Motor neuron (in vitro differentiated cells): ENCODE results near the gene SPHK1. TPM values are rescaled to one million over a fixed set of nuclear protein-coding genes. Genes with fewer than 3 reads are reported as not detected.

Source experiments
- ATAC-seq, 8 experiments: fragments of 200-7000 bp; cut with Tn5 transposase; replicated peaks in 6 of 8; 2 replicates each; pipeline ENCODE4 v1.8.0; 2021; ENCODE audit warnings: mild to moderate bottlenecking in 8 of 8, moderate library complexity in 8 of 8
- H3K27ac ChIP-seq, 2 donors: fragments of 250-450 bp; sonication (Bioruptor Pico); 2 replicates each; pipeline ENCODE4 v1.9.0; 2021; ENCODE audit warnings: antibody characterized with exemption in 2 of 2, mild to moderate bottlenecking in 2 of 2, moderate library complexity in 1 of 2
- H3K4me1 ChIP-seq, 2 donors: fragments of 250-450 bp; sonication (Bioruptor Pico); replicated peaks in 1 of 2; 2 replicates each; pipeline ENCODE4 v1.6.1; 2021; ENCODE audit warnings: antibody characterized with exemption in 2 of 2, mild to moderate bottlenecking in 2 of 2, moderate library complexity in 1 of 2
- H3K4me3 ChIP-seq, 5 donors: fragments of 250-450 bp; sonication (Bioruptor Pico); 2 replicates each; pipeline ENCODE4 v1.9.0; 2021; ENCODE audit warnings: antibody characterized with exemption in 5 of 5, mild to moderate bottlenecking in 5 of 5, moderate library complexity in 4 of 5
- WGBS, 10 experiments: fragments of 450-650 bp; shearing (Covaris generic); methylation state at CpG; one replicate each; pipeline ENCODE4 v1.0.0; 2022; 5-methylcytosine and 5-hydroxymethylcytosine counted together
- in situ Hi-C, 9 experiments: fragments of 400-800 bp; cut with MboI; loops; one replicate each; pipeline ENCODE4 v1.15.0; 2021; ENCODE audit warnings: low sequenced_read_pairs in 9 of 9, low pct_unique_long_range_greater_than_20kb in 2 of 9; ENCODE audit not compliant: unreplicated experiment in 9 of 9
- total RNA-seq, 8 experiments: library from RNA; unstranded; fragments of 300-600 nt; gene quantifications; 2 replicates each; pipeline versions ENCODE4 v1.2.3 to v1.2.4, GENCODE V29; 2022

SPHK1 gene
- total RNA-seq, 8 experiments from 2014 or later = 0.50 to 61.8 (median 5.8) TPM

DNA sequence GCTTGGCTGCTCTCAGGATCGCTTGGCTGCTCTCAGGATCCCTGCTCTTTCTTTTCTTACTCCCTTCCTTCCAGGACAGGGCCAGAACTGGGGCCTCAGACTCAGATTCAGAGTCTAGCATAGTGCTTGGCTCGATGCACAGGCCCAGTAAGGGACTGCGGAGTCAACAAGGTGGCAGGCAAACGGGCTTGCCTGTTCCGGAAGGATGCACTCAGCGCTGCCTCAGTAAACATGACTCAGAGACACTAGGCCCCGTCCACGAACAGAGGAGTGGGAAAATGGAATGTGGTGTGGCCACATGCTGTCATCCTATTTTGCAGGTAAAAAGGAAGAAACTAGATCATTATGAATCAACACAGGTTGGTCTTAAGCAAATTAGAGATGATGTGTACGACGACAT, 9.8 kb downstream of the SPHK1 start:
- ATAC-seq = no peak
- in situ Hi-C loops = loop anchor here in 1 of 9 experiments (10.0 kb wide), 1 partner anchor 89 kb away; the partner anchor contains the start of gene QRICH2
- no peak overlapping the region for H3K4me3 ChIP-seq
- 75 to 100% (median 93%) methylated on average over 2 to 8 of the region's 10 CpGs; no CpG with 5 or more reads in 3 of the 10 experiments for WGBS, 10 experiments
- no peak overlapping the region for H3K27ac ChIP-seq
- peaks cover 0 to 7% of the 10 kb centered on the region in 2 donors for H3K4me1 ChIP-seq

DNA sequence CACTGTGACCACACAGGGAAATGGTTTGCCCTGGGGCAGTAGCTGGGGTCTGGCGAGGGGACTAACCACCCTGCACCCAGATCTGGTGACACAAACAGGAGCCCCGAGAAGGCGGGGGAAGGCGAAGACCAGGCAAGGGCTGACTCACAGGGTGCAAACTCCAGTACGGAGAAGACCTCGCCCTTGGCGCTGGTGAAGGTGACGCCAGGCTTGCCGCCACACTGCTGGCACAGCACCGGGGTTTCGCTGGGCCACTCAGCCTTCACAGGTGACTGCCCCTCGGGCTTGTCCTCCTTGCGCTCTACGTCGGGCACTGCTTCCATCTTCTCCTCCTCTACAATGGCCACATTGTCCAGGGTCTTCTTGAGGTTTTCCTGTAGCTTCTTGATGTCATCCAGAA, 11.6 kb downstream of the SPHK1 start:
- 87 to 100% (median 96%) methylated on average over 1 to 6 of the region's 15 CpGs; no CpG with 5 or more reads in 4 of the 10 experiments for WGBS, 10 experiments
- Histone ChIP-seq H3K4me3 (no peak overlapping the region), H3K4me1 (no peaks in the 10 kb centered on the region), H3K27ac (no peak overlapping the region)
- in situ Hi-C loops = loop anchor here in 1 of 9 experiments (10.0 kb wide), 1 partner anchor 91 kb away; the partner anchor contains the start of gene QRICH2
- ATAC-seq = no peak

DNA sequence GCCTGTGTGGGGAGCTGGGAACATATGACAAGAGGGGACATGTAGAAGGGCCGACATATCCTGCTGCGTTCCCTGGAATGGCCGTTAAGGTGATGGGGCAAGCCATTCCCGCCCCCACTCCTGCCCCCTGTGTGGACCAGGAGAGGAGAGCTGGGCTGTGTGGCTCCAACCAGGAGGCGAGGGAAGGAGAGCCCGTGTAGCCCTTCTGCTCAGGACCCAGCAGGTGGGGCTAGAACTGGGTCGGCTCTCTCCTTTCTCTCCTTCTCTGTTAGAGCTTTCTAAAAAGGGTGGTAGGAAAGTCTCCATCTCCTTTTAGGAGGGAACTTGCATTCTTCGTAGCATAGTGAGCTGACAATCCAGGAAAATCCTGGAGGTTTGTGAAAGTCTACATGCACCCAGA, 12.8 kb downstream of the SPHK1 start:
- Histone ChIP-seq H3K27ac (no peak overlapping the region), H3K4me3 (no peak overlapping the region), H3K4me1 (no peaks in the 10 kb centered on the region)
- in situ Hi-C loops = loop anchor here in 1 of 9 experiments (10.0 kb wide), 1 partner anchor 92 kb away; the partner anchor contains the start of gene QRICH2
- no peak for ATAC-seq
- 60 to 100% (median 97%) methylated on average over 1 to 5 of the region's 8 CpGs; no CpG with 5 or more reads in 5 of the 10 experiments for WGBS, 10 experiments

DNA sequence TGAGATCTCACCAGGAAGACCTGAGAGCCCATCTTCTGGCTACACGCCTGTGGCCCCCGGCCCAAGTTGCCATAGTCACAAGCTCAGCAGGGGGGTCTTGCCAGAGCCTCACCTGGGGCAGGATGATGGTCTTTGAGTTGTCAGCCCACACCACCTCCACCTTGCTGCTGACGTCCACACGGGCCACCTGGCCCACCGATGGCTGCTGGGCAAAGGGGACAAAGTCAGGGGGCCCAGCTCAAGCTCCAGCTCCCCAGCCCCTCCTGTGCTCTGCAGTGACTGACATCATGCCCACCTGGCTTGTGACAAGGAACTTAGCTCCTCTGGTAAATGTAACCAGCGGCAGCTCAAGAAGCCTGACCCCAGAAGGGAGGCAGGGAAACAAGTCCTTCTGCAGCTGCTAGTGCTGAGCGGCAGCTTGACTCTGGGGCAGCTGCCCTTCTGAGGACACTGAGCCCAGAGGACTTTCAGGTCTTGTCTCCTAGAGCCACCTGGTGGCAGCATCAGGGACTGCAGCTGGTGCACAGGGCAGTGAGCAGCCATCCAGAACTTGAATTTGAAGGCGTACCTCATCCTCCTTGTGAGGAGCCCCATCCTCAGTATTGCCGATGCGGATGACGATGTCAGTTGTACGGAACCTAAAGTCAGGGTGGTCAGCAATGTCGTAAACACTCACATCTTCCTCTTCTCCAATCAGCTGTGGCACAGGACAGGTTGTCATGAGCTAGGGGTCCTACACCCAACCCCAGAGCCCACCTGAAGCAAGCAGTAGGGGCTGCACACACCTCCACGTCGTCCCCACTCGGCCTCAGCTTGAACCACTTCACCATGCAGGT, 13.5 kb downstream of the SPHK1 start:
- no peak overlapping the region for H3K27ac ChIP-seq
- in situ Hi-C loops = loop anchor here in 1 of 9 experiments (10.0 kb wide), 1 partner anchor 93 kb away; the partner anchor contains the start of gene QRICH2
- WGBS, 10 experiments = 31 to 82% (median 70%) methylated on average over 1 to 4 of the region's 16 CpGs; no CpG with 5 or more reads in 6 of the 10 experiments
- H3K4me1 ChIP-seq = no peaks in the 10 kb centered on the region
- ATAC-seq = peak; percentile 74 to 97 (median 86)
- H3K4me3 ChIP-seq = no peak overlapping the region

DNA sequence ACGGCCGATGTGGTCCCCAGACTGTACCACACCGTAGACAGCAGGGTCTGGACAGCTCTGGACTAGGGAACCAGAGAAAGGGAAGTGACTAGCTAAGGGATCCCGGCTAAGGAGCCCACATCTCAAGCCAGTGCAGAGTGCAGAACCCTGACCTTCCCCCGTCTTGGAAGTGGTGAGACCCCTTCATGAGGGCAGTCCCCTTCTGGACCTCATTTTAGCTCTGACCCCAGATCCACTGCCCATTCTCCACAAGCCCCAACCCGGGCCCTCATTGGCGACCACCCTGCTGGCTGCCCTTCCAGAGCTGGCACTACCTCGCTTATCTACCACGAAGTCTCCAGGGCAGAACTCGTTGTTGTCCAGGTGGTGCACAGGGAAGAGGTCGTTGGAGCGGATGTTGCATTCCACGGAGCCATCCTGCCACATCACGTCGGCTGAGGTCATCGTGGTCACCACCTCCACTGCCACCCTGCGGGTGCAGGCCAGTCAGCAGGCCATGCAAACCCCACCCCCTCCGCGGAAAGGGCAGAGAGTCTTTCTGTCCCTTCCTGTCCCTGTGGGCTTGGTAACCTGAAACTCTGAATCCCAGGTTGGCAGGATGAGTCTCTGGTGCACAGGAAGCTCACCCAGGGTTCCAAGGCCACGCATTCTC, 14.2 kb downstream of the SPHK1 start:
- H3K4me1 ChIP-seq = no peaks in the 10 kb centered on the region
- no peak overlapping the region for H3K4me3 ChIP-seq
- 60 to 100% (median 87%) methylated on average over 1 to 5 of the region's 20 CpGs; no CpG with 5 or more reads in 2 of the 10 experiments for WGBS, 10 experiments
- peak in 4 of 8 experiments; percentile 2 to 37 (median 20) for ATAC-seq
- in situ Hi-C loops = loop anchor here in 1 of 9 experiments (10.0 kb wide), 1 partner anchor 94 kb away; the partner anchor contains the start of gene QRICH2
- no peak overlapping the region for H3K27ac ChIP-seq

DNA sequence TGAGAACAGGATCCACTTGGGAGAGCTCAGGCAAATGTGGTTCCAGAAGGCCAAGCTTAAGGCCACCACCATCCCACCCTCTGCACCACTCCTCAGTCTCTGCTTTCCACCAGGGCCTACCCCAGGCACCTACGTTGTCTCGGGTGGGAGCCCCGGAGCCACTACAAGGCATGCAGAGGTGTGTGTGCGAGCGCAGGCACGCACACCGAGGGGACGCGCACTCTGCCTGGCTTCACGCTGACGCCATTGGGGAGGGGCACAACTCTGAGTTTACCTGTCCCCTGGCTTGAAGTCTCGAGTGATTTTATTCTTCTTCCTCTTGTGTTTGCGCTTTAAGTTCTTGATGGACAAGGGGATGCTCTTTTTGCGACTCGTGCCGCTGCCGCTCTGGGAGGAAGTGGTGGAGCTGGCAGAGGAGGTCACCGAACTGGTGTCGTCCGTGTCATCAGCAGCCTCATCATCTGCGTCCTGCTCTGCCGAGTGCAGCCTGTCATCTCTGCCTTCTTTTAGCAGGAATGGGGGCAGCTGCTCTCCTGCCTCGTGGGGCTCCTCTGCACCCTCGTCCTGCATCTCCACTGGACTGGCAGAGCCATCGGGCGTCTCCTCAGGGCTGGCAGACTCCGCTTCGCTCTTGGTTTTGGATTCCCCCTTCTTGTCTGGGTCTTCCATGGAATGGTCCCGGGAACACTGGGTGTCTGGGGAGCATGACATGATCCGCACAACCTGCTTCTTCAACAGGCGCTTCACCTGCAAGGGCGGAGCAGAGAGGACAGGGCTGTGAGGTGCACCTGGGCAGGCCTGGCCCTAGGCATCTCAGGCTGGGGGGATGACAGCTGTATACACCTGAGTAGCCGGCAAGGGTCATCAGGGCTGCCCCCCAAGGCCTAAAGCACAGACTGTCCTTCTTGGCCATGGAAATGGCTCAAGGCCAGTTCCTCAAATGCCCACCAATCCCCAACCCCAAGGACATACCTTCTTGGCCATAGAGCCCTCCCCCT, 15.1 kb downstream of the SPHK1 start:
- in situ Hi-C loops = loop anchor here in 2 of 9 experiments (10.0 to 25.0 kb wide), 2 partner anchors 87 to 95 kb away; partner anchors contain the start of gene QRICH2 (in 2 of the 2)
- no peak for ATAC-seq
- WGBS, 10 experiments = 70 to 100% (median 87%) methylated on average over 2 to 11 of the region's 33 CpGs; no CpG with 5 or more reads in 5 of the 10 experiments

DNA sequence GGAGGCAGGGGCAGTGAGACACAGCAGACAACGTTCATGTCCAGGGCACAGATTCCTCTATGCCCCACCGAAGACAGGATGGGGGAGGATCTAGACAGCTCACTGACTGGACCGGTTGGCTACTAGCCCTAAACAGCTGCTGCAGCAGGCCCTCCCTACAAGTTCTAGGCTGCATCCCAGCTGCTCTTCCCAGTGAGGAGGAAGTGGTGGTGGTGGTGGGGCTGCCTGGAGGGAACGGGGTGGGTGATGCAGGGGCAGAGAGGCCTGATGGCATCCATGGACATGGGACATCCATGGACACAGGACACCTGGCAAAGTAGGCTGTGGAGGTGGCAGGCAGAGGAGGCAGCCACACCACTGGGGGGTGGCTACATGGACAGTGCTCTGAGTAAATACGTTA, 18.3 kb downstream of the SPHK1 start:
- Histone ChIP-seq H3K27ac (no peak overlapping the region), H3K4me3 (no peak overlapping the region), H3K4me1 (no peaks in the 10 kb centered on the region)
- WGBS, 10 experiments = 33 to 94% (median 87%) methylated on average over 1 to 3 of the region's 5 CpGs; no CpG with 5 or more reads in 6 of the 10 experiments
- in situ Hi-C loops = loop anchor here in 1 of 9 experiments (25.0 kb wide), 1 partner anchor 90 kb away; the partner anchor contains the start of gene QRICH2
- no peak for ATAC-seq

More for the DNA sequence above, 15.1 kb downstream of the SPHK1 start:
- H3K27ac ChIP-seq = no peak overlapping the region
- no peaks in the 10 kb centered on the region for H3K4me1 ChIP-seq
- H3K4me3 ChIP-seq = no peak overlapping the region

DNA sequence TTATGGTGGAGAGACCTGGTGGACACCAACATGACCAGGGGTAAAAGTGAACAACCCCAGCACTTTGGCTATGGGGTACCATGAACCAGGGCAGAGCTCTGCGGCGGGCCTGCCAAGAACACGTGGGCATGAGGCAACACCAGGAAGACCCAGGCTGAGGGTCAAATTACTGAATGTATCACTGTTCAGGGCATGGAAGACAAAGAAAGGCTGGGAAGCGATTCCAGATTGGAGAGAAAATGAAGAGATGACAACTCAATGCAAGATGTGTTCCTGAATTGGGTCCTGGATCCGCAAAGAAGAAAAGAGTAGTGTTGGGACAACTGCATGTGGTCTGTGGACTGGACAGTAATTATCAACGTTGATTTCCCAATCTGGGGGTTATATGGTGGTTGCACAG, 19.8 kb downstream of the SPHK1 start:
- WGBS, 10 experiments = 81 to 100% (median 96%) methylated on average over 1 to 5 of the region's 6 CpGs
- Histone ChIP-seq H3K27ac (no peak overlapping the region), H3K4me1 (no peaks in the 10 kb centered on the region), H3K4me3 (no peak overlapping the region)
- in situ Hi-C loops = loop anchor here in 1 of 9 experiments (25.0 kb wide), 1 partner anchor 92 kb away; the partner anchor contains the start of gene QRICH2
- ATAC-seq = no peak

DNA sequence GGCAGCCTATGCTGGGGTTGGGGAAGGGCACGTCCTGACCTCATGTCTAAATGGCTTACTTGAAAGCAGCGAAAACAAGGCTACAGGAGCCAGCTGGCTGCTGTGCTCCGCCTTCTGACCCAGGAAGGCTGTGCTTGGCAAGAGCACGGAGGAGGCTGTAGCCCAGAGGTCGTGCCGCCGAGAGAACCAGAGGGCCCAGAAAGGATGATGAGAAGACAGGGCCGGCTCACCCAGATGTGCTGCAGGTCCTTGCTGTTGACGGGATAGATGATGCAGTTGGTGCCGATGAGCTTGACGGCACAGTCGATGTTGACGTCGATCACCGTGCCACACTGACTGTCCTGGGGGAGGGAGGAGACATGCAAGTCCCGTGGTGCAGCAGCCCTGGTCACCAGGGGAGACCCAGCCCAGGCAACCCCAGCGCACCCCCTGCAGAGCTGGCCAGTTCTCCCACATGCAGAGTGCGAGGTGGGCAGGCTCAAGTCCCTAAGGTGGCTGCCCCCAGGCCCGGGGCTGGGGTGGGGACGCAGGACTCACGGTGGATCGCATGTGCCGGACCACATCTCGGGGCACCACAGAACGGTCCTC, 20.7 kb downstream of the SPHK1 start:
- 84 to 100% (median 93%) methylated on average over 1 to 13 of the region's 25 CpGs; no CpG with 5 or more reads in 4 of the 10 experiments for WGBS, 10 experiments
- H3K4me3 ChIP-seq = no peak overlapping the region
- in situ Hi-C loops = loop anchor here in 1 of 9 experiments (25.0 kb wide), 1 partner anchor 93 kb away; the partner anchor contains the start of gene QRICH2
- H3K27ac ChIP-seq = no peak overlapping the region
- no peaks in the 10 kb centered on the region for H3K4me1 ChIP-seq
- ATAC-seq = peak in 1 of 8 experiments; percentile 9

DNA sequence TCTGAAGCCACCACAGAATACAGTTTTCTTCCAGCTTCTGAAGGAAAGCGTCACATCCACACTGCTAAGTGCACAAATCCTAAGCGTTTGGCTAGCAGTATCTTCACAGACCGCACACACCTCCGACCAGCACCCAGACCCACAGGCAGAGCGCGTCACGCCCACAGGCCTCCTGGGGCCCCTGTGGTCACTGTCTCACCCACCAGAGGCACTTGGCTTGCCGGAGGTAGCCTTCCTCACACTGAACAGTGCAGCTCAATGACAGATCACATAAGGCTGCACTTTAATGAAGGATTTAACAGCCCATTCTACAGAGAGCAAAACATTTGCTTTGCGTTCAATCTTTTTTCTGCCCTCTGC, 21.2 kb downstream of the SPHK1 start:
- in situ Hi-C loops = loop anchor here in 1 of 9 experiments (25.0 kb wide), 1 partner anchor 93 kb away; the partner anchor contains the start of gene QRICH2
- Histone ChIP-seq H3K4me1 (no peaks in the 10 kb centered on the region), H3K27ac (no peak overlapping the region), H3K4me3 (no peak overlapping the region)
- ATAC-seq = no peak
- 38 to 100% (median 96%) methylated on average over 1 to 6 of the region's 9 CpGs; no CpG with 5 or more reads in 6 of the 10 experiments for WGBS, 10 experiments

DNA sequence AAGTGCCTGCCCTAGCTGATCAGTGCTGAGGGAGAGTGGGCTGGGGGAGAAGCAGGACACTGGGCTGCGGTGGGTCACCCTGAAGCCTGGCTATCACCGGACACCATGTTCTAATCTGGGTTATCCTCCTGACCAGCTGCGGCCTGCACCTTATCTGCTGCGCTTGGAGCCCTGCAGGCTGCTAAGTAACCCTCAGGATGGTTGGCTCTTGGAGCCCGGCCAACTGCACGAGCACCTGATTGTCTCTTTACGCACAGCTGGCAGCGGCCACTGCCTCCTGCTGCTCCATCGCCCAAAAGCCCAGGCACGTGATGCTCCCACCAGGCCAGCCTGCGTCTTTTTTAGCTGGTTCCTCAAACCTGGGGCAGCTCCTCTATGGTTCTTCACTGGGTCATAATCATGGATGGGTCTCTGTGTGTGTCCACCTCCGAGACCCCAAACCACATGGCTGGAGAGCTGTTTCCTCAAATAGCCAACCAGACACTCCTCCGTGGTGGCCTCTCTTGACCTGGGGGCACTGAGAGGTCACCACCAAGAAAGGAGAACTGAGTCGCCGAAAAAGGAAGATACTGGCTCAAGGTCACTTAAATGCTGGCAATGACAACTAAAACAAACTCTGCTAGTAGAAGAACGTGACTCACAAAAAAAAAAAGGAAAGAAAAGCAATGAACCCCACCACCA, 21.7 kb downstream of the SPHK1 start:
- in situ Hi-C loops = loop anchor here in 1 of 9 experiments (25.0 kb wide), 1 partner anchor 94 kb away; the partner anchor contains the start of gene QRICH2
- 75 to 100% (median 87%) methylated on average over 2 to 10 of the region's 16 CpGs for WGBS, 10 experiments
- no peaks in the 10 kb centered on the region for H3K4me1 ChIP-seq
- H3K4me3 ChIP-seq = no peak overlapping the region
- peak overlapping the region in 1 of 2 donors; percentile 41 for H3K27ac ChIP-seq
- peak in 1 of 8 experiments; percentile 46 for ATAC-seq
